ENCODE measurements around the gene CYGB.

DNA sequence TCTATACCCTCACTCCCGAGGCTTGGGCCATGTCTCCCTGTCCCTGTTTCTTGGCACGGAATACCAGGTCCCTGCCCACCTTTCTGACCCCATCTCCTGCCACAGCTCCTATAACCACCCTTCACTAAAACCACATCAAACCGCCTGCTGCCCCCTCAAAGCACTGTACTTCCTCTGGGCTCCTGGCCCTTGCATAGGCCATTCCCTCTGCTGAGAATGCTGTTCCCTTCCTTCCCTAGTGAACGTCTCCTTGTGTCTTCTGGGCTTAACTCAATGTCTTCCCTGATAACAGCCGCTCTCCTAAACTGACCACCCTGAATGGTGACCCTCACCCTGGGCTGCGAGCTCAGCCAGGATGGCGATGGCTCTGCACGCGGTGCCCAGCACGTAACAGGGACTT lies 59.4 kb downstream of the CYGB start:
- TF ChIP-seq, protein P1, sequence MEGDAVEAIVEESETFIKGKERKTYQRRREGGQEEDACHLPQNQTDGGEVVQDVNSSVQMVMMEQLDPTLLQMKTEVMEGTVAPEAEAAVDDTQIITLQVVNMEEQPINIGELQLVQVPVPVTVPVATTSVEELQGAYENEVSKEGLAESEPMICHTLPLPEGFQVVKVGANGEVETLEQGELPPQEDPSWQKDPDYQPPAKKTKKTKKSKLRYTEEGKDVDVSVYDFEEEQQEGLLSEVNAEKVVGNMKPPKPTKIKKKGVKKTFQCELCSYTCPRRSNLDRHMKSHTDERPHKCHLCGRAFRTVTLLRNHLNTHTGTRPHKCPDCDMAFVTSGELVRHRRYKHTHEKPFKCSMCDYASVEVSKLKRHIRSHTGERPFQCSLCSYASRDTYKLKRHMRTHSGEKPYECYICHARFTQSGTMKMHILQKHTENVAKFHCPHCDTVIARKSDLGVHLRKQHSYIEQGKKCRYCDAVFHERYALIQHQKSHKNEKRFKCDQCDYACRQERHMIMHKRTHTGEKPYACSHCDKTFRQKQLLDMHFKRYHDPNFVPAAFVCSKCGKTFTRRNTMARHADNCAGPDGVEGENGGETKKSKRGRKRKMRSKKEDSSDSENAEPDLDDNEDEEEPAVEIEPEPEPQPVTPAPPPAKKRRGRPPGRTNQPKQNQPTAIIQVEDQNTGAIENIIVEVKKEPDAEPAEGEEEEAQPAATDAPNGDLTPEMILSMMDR (IDR thresholded peaks at IDR 0.05; ENCODE audit: low read depth, low read length, poor library complexity, severe bottlenecking) = no peak
- no peak for TF ChIP-seq EZH2phosphoT487 (IDR thresholded peaks at IDR 0.05; ENCODE audit: borderline replicate concordance, low read length)

All from DOHH2 (cell line).